OCI-LY7 (cell line): ENCODE data around the gene ANKFN1.

ENCODE experiments used
- CTCF ChIP-seq: fragments of 200-600 bp; sonication (generic); conservative IDR thresholded peaks from 2 replicates; pipeline ENCODE4 v1.5.1; 2014; ENCODE audit warnings: mild to moderate bottlenecking, antibody characterized with exemption, low read length, moderate library complexity, mixed read lengths
- EZH2phosphoT487 ChIP-seq: fragments of 200-600 bp; sonication (generic); IDR thresholded peaks from 2 replicates; pipeline ENCODE4 v1.6.1; 2018; ENCODE audit warnings: low read depth, borderline replicate concordance, mild to moderate bottlenecking, mixed run types, antibody characterized with exemption, low read length, moderate library complexity, mixed read lengths

GRCh38 chr17:56486732-56487131 is 333.5 kb downstream of the ANKFN1 start:
- TF ChIP-seq CTCF (no peak), EZH2phosphoT487 (no peak)
